ENCODE data around the gene ADAM22.

The ADAM22 gene

GRCh38 chr7:88062238-88062637 lies 128.2 kb downstream of the ADAM22 start:
- TF ChIP-seq SIN3A (IDR thresholded peaks at IDR 0.05; ENCODE audit: borderline replicate concordance, insufficient read depth, low read length) (no peak), POLR2AphosphoS5 (IDR thresholded peaks at IDR 0.05; ENCODE audit: low read depth, low read length) (no peak), TAF1 (IDR thresholded peaks at IDR 0.05; ENCODE audit: borderline replicate concordance, insufficient read depth, low read length) (no peak), FOXP2 (optimal IDR thresholded peaks at IDR 0.05; ENCODE audit: borderline replicate concordance, extremely low read depth, extremely low read length, insufficient read depth) (no peak), REST (IDR thresholded peaks at IDR 0.05; ENCODE audit: insufficient read depth in 1 of 2, low read depth in 2 of 2, low read length in 2 of 2) (no peak)

- TF ChIP-seq REST (IDR thresholded peaks at IDR 0.05; ENCODE audit: insufficient read depth in 1 of 2, low read depth in 2 of 2, low read length in 2 of 2) = no peak
Measured at GRCh38 chr7:88069093-88069492, 135.0 kb downstream of the ADAM22 start.

- no peak for TF ChIP-seq POLR2AphosphoS5 (IDR thresholded peaks at IDR 0.05; ENCODE audit: low read depth, low read length)
- no peak for TF ChIP-seq SIN3A (IDR thresholded peaks at IDR 0.05; ENCODE audit: borderline replicate concordance, insufficient read depth, low read length)
Measured at GRCh38 chr7:88071994-88072714, 138.1 kb downstream of the ADAM22 start.

- TF ChIP-seq SIN3A (IDR thresholded peaks at IDR 0.05; ENCODE audit: borderline replicate concordance, insufficient read depth, low read length) (no peak), REST (IDR thresholded peaks at IDR 0.05; ENCODE audit: insufficient read depth in 1 of 2, low read depth in 2 of 2, low read length in 2 of 2) (no peak), FOXP2 (optimal IDR thresholded peaks at IDR 0.05; ENCODE audit: borderline replicate concordance, extremely low read depth, extremely low read length, insufficient read depth) (no peak), TAF1 (IDR thresholded peaks at IDR 0.05; ENCODE audit: borderline replicate concordance, insufficient read depth, low read length) (no peak), POLR2AphosphoS5 (IDR thresholded peaks at IDR 0.05; ENCODE audit: low read depth, low read length) (no peak)
Measured at GRCh38 chr7:88072715-88073055, 138.6 kb downstream of the ADAM22 start.

GRCh38 chr7:88073626-88074025 lies 139.6 kb downstream of the ADAM22 start:
- no peak for TF ChIP-seq FOXP2 (optimal IDR thresholded peaks at IDR 0.05; ENCODE audit: borderline replicate concordance, extremely low read depth, extremely low read length, insufficient read depth)

GRCh38 chr7:88075216-88075615 lies 141.2 kb downstream of the ADAM22 start:
- TF ChIP-seq REST (IDR thresholded peaks at IDR 0.05; ENCODE audit: insufficient read depth in 1 of 2, low read depth in 2 of 2, low read length in 2 of 2) = no peak
- no peak for TF ChIP-seq SIN3A (IDR thresholded peaks at IDR 0.05; ENCODE audit: borderline replicate concordance, insufficient read depth, low read length)
- no peak for TF ChIP-seq TAF1 (IDR thresholded peaks at IDR 0.05; ENCODE audit: borderline replicate concordance, insufficient read depth, low read length)
- no peak for TF ChIP-seq POLR2AphosphoS5 (IDR thresholded peaks at IDR 0.05; ENCODE audit: low read depth, low read length)
- no peak for TF ChIP-seq FOXP2 (optimal IDR thresholded peaks at IDR 0.05; ENCODE audit: borderline replicate concordance, extremely low read depth, extremely low read length, insufficient read depth)

Data from PFSK-1 (cell line).